IMR-90 (cell line): ENCODE measurements around the gene ARSJ. TPM values are rescaled to one million over a fixed set of nuclear protein-coding genes. Genes with fewer than 3 reads are reported as not detected.

Source experiments
- ATAC-seq: fragments of 200-7000 bp; cut with Tn5 transposase; 2 replicates; pipeline ENCODE4 v1.9.1; 2020; ENCODE audit warnings: low read depth, mild to moderate bottlenecking, moderate library complexity
- BruUV-seq: library from RNA; stranded (reverse); fragments of 400-500 nt; replicated peaks from 2 replicates; lab custom pipeline; 2021; lab: Mats Ljungman, UMichigan
- CTCF ChIA-PET: fragments of 300-600 bp; formaldehyde crosslinking; extraction: SDS; loops from one replicate; lab custom pipeline; 2021; ENCODE audit warnings: antibody characterized with exemption; lab: Yijun Ruan, JAX
- POLR2A ChIA-PET: fragments of 300-600 bp; sonication (Branson Sonifier 250); formaldehyde crosslinking; loops from one replicate; lab custom pipeline; 2022; ENCODE audit warnings: antibody characterized with exemption; ENCODE audit not compliant: unreplicated experiment; lab: Charles Lee
- DNase-seq: peaks from one replicate; pipeline ENCODE4 v3.0.0; 2013
- H2AFZ ChIP-seq: replicated peaks from 2 replicates; pipeline ENCODE3; 2013; ENCODE audit warnings: low read length, mild to moderate bottlenecking; ENCODE audit not compliant: poor library complexity
- H2AK5ac ChIP-seq: 2 replicates; pipeline ENCODE4 v1.6.1; 2013; ENCODE audit warnings: low read depth, low read length, inconsistent platforms
- H2AK9ac ChIP-seq: replicated peaks from 2 replicates; pipeline ENCODE3; 2013; ENCODE audit warnings: mild to moderate bottlenecking, low read depth, low read length, moderate library complexity; ENCODE audit not compliant: poor library complexity
- H2BK120ac ChIP-seq: 2 replicates; pipeline ENCODE4 v1.6.1; 2013; ENCODE audit warnings: low read depth, low read length, inconsistent platforms
- H2BK15ac ChIP-seq: 3 replicates; pipeline ENCODE4 v1.6.1; 2013; ENCODE audit warnings: low read depth, low read length, inconsistent platforms
- H2BK20ac ChIP-seq: 2 replicates; pipeline ENCODE4 v1.6.1; 2013; ENCODE audit warnings: low read depth, mild to moderate bottlenecking, inconsistent platforms, low read length, moderate library complexity
- H2BK5ac ChIP-seq: 2 replicates; pipeline ENCODE4 v1.6.1; 2013; ENCODE audit warnings: mild to moderate bottlenecking, low read depth, low read length, inconsistent platforms; ENCODE audit not compliant: poor library complexity, severe bottlenecking
- H3K14ac ChIP-seq: replicated peaks from 2 replicates; pipeline ENCODE4 v1.6.1; 2013; ENCODE audit warnings: low read depth, low read length, inconsistent platforms
- H3K18ac ChIP-seq: 2 replicates; pipeline ENCODE4 v1.6.1; 2013; ENCODE audit warnings: low read depth, low read length, control low read depth
- H3K23ac ChIP-seq: 2 replicates; pipeline ENCODE4 v1.6.1; 2013; ENCODE audit warnings: low read depth, low read length, inconsistent platforms
- H3K27ac ChIP-seq: 2 replicates; pipeline ENCODE4 v1.5.1; 2013; ENCODE audit warnings: mild to moderate bottlenecking, control low read depth, low read length; ENCODE audit not compliant: insufficient read depth
- H3K27me3 ChIP-seq: 2 replicates; pipeline ENCODE4 v1.6.1; 2013; ENCODE audit warnings: low read length; ENCODE audit not compliant: control insufficient read depth, insufficient read depth
- H3K36me3 ChIP-seq: 2 replicates; pipeline ENCODE4 v1.6.1; 2013; ENCODE audit warnings: low read length, mixed read lengths; ENCODE audit not compliant: control insufficient read depth, insufficient read depth
- H3K4ac ChIP-seq: 2 replicates; pipeline ENCODE4 v1.6.1; 2013; ENCODE audit warnings: low read depth, low read length, inconsistent platforms
- H3K4me1 ChIP-seq: 2 replicates; pipeline ENCODE4 v1.6.1; 2013; ENCODE audit warnings: low read length, mixed read lengths; ENCODE audit not compliant: control insufficient read depth, insufficient read depth
- H3K4me2 ChIP-seq: 2 replicates; pipeline ENCODE4 v1.6.1; 2013; ENCODE audit warnings: low read depth, mild to moderate bottlenecking, control low read depth, low read length, moderate library complexity
- H3K4me3 ChIP-seq: 2 replicates; pipeline ENCODE4 v1.5.1; 2013; ENCODE audit warnings: low read depth, mild to moderate bottlenecking, control low read depth, low read length, moderate library complexity; ENCODE audit not compliant: insufficient read depth
- H3K56ac ChIP-seq: 2 replicates; pipeline ENCODE4 v1.6.1; 2013; ENCODE audit warnings: low read length, inconsistent platforms; ENCODE audit not compliant: insufficient read depth; ENCODE audit errors: extremely low read depth
- H3K79me1 ChIP-seq, 2 experiments: 2 replicates each; pipeline ENCODE4 v1.6.1; 2013; ENCODE audit warnings: low read length in 2 of 2, inconsistent platforms in 1 of 2, low read depth in 1 of 2
- H3K9ac ChIP-seq: 2 replicates; pipeline ENCODE4 v1.6.1; 2013; ENCODE audit warnings: low read depth, low read length, control low read depth
- H3K9me1 ChIP-seq: 2 replicates; pipeline ENCODE4 v1.6.1; 2013; ENCODE audit warnings: low read length, inconsistent platforms; ENCODE audit not compliant: insufficient read depth
- H3K9me3 ChIP-seq: 2 replicates; pipeline ENCODE4 v1.6.1; 2013; ENCODE audit warnings: low read length; ENCODE audit not compliant: control insufficient read depth, insufficient read depth
- H4K20me1 ChIP-seq: 2 replicates; pipeline ENCODE4 v1.6.1; 2013; ENCODE audit warnings: low read length, inconsistent platforms; ENCODE audit not compliant: insufficient read depth
- H4K5ac ChIP-seq: 2 replicates; pipeline ENCODE4 v1.6.1; 2013; ENCODE audit warnings: mild to moderate bottlenecking, low read depth, low read length, control low read depth
- H4K8ac ChIP-seq, 2 experiments: 2 replicates each; pipeline ENCODE4 v1.6.1; 2013; ENCODE audit warnings: low read depth in 2 of 2, low read length in 2 of 2, control low read depth in 1 of 2, inconsistent platforms in 1 of 2
- H4K91ac ChIP-seq: 2 replicates; pipeline ENCODE4 v1.6.1; 2013; ENCODE audit warnings: low read depth, low read length, inconsistent platforms; ENCODE audit not compliant: insufficient read depth
- ELK1 ChIP-seq: fragments of 150-350 bp; IDR thresholded peaks from 2 replicates; pipeline ENCODE4 v1.6.1; 2016; ENCODE audit warnings: low read depth, mild to moderate bottlenecking, low read length, moderate library complexity, borderline replicate concordance
- WGBS, 2 experiments: methylation state at CpG; one replicate each; pipeline versions ENCODE4 v1.1.5 to v1.1.7; 2013; ENCODE audit warnings: missing lambda C conversion rate in 2 of 2; ENCODE audit not compliant: insufficient read length in 1 of 2; ENCODE audit errors: extremely low coverage in 2 of 2; 5-methylcytosine and 5-hydroxymethylcytosine counted together
- dilution Hi-C: fragments of 300-500 bp; cut with HindIII; formaldehyde crosslinking; loops from one replicate; pipeline ENCODE4 v1.14.3; 2018; ENCODE audit warnings: low sequenced_read_pairs; ENCODE audit not compliant: unreplicated experiment
- in situ Hi-C: fragments of 300-500 bp; cut with MboI; formaldehyde crosslinking; loops from 3 replicates; pipeline ENCODE4 v1.14.3; 2019; ENCODE audit warnings: low sequenced_read_pairs, inconsistent platforms, mixed read lengths
- intact Hi-C: fragments of 100-400 bp; cut with micrococcal nuclease; formaldehyde crosslinking; loops from 2 replicates; pipeline ENCODE4 v1.10.0; 2022
- polyA plus RNA-seq, 3 experiments: library from polyadenylated mRNA; depleted of rRNA; stranded (reverse); fragments of >200 nt; gene quantifications; 2 replicates each; pipeline ENCODE4 v1.2.3, GENCODE V29; 2012; ENCODE audit warnings: low replicate concordance in 1 of 3
- total RNA-seq: library from RNA; depleted of rRNA; stranded (reverse); fragments of >200 nt; gene quantifications from 2 replicates; pipeline ENCODE4 v1.2.3, GENCODE V29; 2012

ARSJ gene
- total and polyA plus RNA-seq, 2 of the 4 experiments (the other 2 are of a cell fraction): 47.7 to 143 TPM

GRCh38 chr4:113977526-113977855 lies 2.0 kb downstream of the ARSJ start:
- H3K4ac ChIP-seq: peak overlapping the region; percentile 38; the same call in 1 of the 2 replicates
- peak overlapping the region; percentile 48; the same call in 1 of the 2 replicates for H2BK120ac ChIP-seq
- peak overlapping the region; percentile 82 for H3K56ac ChIP-seq
- H2BK5ac ChIP-seq: peak overlapping the region; percentile 96
- H2AK5ac ChIP-seq: no peak overlapping the region
- H3K18ac ChIP-seq: peak overlapping the region; percentile 71
- H4K5ac ChIP-seq: peak overlapping the region; percentile 63; the same call in 1 of the 2 replicates
- no peak for ATAC-seq
- H3K4me2 ChIP-seq: peak overlapping the region; percentile 92
- H3K27me3 ChIP-seq: no peaks in the 10 kb centered on the region
- BruUV-seq: no TSS peak
- ChIA-PET POLR2A (no interaction called here), CTCF (interaction anchor here (0.6 kb wide), 2 partner anchors 16 to 512 kb away, joined by 3 read pairs; no protein-coding TSS in a partner anchor)
- peaks cover 9% of the 10 kb centered on the region for H3K4me1 ChIP-seq
- peaks cover 6% of the 10 kb centered on the region for H3K36me3 ChIP-seq
- in situ Hi-C loops: loop anchor here (5.0 kb wide), 1 partner anchor 405 kb away; no protein-coding TSS in a partner anchor
- H2BK20ac ChIP-seq: no peak overlapping the region
- no peak overlapping the region for H2BK15ac ChIP-seq
- TF ChIP-seq ELK1: no peak
- H2AFZ ChIP-seq: no peak overlapping the region
- no CpG with 5 or more reads among the region's 1 CpG for WGBS, 2 experiments
- peak overlapping the region; percentile 49; the same call in 1 of the 2 replicates for H4K91ac ChIP-seq
- no peaks in the 10 kb centered on the region for H3K9me3 ChIP-seq
- peaks cover 5 to 17% of the 10 kb centered on the region in 2 experiments; a peak in 3 of 4 replicates for H3K79me1 ChIP-seq
- dilution Hi-C loops: no loop called here
- peaks cover 4% of the 10 kb centered on the region; the same call in 1 of the 2 replicates for H4K20me1 ChIP-seq
- H3K14ac ChIP-seq: peak overlapping the region; percentile 84
- peak overlapping the region; percentile 98; the same call in 1 of the 2 replicates for H3K27ac ChIP-seq
- peak overlapping the region in 1 of 2 experiments; percentile 64; a peak in 2 of 4 replicates for H4K8ac ChIP-seq
- intact Hi-C loops: loop anchor here (1.0 to 5.0 kb wide), 6 partner anchors 19 to 585 kb away; no protein-coding TSS in a partner anchor
- peaks cover 4% of the 10 kb centered on the region; the same call in 1 of the 2 replicates for H3K9me1 ChIP-seq
- H3K4me3 ChIP-seq: peak overlapping the region; percentile 73
- peak overlapping the region; percentile 71 for H3K23ac ChIP-seq
- peak; percentile 31 for DNase-seq
- H2AK9ac ChIP-seq: no peak overlapping the region
- peak overlapping the region; percentile 99 for H3K9ac ChIP-seq
